ENCODE data around the gene ZNF573.
A peak's percentile ranks its signal among the peaks of the same experiment; 100 is the strongest.
"Not testable (repeated sequence)": the region's sequence is repeated elsewhere in the genome, so short reads cannot be mapped to it uniquely, and the experiment has no call there.

The ZNF573 gene

GRCh38 chr19:37779127-37780005 lies at the start of gene ZNF573:
Gene ZNF573 (minus strand): TSS chr19:37779586. CDS start chr19:37773729, 5,857 bp downstream.
- peak; percentile 87 to 95 for DNase-seq

DNA sequence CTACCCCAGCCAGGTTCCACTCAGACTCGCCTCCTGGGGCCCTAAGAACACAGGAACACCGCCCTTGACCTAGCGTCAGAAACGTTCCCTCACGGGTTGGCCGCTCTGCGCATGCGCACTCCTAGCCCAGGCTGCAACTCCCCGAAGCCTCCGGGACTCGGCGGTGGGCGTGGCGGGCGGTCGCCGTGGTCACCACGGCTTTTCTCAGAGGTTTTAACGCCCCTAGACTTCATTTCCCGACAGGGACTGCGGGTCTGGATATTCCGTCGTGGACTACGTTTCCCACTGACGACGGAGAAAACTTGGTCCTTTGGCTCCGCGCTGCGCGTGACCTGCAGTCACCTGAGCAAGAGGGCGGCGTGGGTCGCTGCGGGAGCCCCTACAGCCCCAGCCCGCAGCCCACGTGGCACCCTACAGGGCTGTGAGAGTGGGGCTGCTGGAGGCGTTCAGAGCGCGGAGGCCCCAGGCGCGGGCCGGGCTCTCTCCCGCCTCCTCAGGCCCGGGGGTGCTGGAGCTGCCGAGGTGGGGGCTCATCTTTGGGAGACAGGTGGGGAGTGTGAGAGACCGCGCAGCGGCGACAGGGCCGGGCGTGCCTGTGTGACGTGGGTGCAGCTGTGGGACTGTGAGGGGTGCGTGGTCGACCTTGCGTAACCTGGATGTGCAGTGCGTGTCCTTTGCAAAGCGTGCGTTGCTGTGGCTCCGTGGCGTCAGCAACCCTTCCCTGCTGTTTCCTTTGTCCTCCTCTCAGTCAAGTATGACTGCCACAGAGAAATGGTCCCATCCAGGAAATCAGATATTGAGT lies 38.0 kb upstream of the ZNF573 start:
- DNase-seq: peak; percentile 67 to 83

GRCh38 chr19:37815611-37816010 lies 36.2 kb upstream of the ZNF573 start:
- not testable (repeated sequence) for DNase-seq

DNA sequence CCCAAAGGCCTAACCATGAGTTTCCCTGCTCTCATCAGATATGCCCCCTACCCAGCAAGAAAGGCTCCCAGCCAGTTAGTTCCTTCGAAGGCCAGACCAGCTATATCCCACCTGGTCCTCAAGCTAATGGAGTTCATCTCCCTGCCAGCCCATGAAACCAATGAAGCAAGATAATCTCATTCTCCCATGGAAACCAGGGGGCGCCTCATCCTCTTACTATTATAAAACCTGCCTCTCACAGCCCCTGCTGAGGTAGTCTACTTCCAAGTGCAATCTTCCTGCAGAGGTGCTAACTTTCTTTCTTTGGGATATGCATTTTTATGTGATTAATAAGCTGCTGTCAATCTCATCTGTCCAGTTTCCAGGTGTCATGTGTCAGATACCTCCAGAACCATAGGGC lies 34.0 kb upstream of the ZNF573 start:
- DNase-seq: no peak

DNA sequence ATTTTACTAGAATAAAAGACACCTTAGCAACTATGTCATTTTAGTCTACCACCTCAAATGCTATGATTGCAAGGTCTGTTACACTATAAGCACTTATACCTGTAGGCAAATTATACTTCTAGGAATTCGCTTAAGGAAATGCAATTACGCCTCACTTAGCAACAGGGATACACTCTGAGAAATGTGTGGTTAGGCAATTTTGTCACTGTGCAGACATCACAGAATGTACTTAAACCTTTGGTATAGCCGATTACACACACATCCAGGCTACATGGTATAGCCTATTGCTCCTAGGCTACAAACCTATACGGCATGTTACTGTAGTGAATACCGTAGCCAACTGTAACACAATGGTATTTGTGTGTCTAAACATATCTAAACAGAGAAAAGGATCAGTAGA lies 30.0 kb upstream of the ZNF573 start:
- DNase-seq: no peak

DNA sequence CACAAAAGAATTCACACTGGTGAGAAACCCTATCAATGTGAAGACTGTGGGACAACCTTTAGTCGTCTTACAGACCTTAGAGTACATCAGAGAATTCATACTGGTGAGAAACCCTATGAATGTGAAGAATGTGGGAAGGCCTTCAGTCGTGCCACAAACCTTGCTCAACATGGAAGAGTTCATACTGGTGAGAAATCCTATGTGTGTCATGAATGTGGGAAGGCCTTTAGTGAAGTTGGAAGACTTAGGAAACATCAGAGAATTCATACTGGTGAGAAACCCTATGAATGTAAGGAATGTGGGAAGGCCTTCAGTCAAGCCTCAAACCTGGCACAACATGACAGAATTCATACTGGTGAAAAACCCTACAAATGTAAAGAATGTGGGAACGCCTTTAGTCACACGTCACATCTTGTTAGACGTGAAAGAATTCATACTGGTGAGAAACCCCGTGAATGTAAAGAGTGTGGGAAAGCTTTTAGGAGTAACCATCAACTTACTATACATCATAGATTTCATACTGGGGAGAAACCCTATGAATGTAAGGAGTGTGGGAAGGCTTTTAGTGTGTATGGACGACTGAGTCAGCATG lies 24.0 kb upstream of the ZNF573 start:
- DNase-seq: no peak

GRCh38 chr19:37790244-37790925 lies 11.0 kb upstream of the ZNF573 start:
- no peak for DNase-seq

DNA sequence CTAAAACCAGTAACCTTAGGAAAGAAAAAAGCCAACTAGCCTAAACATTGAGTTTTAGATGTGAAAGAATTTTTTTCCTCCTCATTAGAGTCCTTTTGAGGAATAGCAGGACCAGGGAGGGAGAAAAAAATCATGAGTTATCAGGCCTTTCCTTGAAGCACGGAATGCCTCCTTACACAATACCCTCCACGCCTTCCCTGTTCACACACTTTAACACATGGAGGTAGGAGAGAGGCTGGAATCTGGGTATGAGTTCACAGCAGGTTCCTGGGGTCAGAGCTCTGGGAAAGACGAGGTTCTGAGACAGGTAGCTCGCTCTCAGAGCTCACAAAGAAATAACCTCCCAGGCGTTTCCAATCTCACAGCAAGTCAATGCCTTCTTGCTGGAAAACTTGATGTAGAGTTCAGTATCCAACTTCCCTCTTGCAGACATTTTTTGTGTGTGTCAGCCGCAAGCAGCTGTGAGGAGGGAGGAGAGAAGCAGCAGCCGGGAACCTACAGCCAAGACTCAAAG lies 716 bp downstream of the ZNF573 start:
- peak in 1 of 2 experiments; percentile 37 for DNase-seq

DNA sequence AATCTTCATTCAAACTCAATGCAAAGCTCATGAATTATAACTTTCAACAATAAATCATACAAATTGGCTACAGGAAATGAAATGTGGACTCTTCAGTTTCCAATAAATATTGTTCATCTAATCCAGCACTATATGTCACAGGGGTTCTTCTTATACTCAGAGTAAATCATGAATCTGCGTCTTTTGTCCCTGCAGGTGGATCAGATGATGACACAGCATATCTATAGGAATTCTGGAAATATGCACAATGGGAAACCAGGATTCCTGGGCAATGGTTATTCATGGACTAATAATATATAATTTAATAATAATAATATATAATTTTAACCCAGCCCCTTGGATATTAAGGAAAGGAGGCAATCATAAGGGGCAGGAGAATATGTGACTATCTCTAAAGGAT lies 8.4 kb downstream of the ZNF573 start:
- DNase-seq: no peak

GRCh38 chr19:37763488-37763887 lies 15.9 kb downstream of the ZNF573 start:
- DNase-seq: no peak

DNA sequence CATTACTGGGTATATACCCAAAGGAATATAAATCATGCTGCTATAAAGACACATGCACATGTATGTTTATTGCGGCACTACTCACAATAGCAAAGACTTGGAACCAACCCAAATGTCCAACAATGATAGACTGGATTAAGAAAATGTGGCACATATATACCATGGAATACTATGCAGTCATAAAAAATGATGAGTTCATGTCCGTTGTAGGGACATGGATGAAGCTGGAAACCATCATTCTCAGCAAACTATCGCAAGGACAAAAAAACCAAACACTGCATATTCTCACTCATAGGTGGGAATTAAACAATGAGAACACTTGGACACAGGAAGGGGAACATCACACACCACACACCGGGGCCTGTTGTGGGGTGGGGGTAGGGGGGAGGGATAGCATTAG lies 21.7 kb downstream of the ZNF573 start:
- not testable (repeated sequence) for DNase-seq

DNA sequence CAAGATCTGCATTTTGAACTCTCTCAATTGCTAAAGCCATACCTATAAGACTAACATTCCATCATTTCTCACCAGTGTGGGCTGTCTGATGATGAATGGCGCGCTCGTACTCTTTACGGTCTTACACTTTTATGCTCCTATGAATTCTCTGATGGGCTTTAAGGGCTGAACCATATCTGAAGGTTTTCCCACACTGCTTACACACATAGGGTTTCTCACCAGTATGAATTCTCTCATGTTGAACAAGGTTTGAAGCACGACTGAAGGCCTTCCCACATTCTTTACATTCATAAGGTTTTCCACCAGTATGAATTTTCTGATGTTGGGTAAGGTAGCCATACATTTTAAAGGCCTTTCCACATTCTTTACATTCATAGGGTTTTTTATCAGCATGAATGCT lies 41.0 kb downstream of the ZNF573 start:
- no peak for DNase-seq

- DNase-seq: no peak
Measured at GRCh38 chr19:37725181-37725580, 54.2 kb downstream of the ZNF573 start.

- DNase-seq: no peak
Measured at GRCh38 chr19:37719927-37720265, 59.5 kb downstream of the ZNF573 start.

GRCh38 chr19:37719111-37719926 lies 60.1 kb downstream of the ZNF573 start, which contains the start of gene ZNF607:
Gene ZNF607 (minus strand): TSS chr19:37719761. CDS start chr19:37711618, 8,143 bp downstream.
- peak; percentile 96 to 97 for DNase-seq

DNA sequence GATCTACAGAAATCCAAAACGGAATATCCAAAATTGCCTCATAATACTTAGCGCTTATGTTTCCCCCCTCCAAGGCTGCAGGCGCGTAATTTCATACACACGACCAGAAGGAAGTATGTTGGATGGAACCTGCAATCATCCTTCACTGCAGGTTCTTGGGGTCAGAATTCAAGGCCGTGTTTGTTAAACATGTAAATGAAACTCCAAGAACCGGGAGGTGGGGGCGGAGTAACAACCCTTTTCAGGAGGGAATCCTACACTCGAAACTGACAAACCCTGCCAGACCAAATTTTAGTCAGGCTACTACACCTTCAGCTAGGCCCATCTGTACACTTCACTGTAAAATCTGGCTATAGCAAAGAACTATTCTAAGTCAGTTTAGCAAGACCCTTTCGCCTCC lies 61.1 kb downstream of the ZNF573 start:
- DNase-seq: peak in 1 of 2 experiments; percentile 14

DNA sequence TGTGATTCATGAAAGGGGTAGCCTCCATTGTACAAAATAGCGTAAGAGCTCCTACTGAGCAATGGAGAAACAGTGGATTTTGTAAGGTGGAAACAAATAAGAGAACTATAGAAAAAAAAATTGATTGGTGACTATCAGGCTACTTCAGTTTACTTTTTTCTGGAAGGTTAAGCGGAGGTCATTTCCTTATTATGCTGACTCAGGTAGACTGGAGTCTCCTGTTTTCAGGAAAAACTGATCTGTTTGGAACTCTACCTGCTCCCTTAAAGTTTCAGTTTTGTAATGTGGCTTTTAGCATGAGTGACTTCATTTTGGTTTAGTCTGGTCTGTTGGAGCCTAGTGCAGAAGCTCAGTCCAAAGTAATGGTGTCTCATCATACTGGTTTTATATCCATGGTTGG lies 63.2 kb downstream of the ZNF573 start:
- DNase-seq: no peak

DNA sequence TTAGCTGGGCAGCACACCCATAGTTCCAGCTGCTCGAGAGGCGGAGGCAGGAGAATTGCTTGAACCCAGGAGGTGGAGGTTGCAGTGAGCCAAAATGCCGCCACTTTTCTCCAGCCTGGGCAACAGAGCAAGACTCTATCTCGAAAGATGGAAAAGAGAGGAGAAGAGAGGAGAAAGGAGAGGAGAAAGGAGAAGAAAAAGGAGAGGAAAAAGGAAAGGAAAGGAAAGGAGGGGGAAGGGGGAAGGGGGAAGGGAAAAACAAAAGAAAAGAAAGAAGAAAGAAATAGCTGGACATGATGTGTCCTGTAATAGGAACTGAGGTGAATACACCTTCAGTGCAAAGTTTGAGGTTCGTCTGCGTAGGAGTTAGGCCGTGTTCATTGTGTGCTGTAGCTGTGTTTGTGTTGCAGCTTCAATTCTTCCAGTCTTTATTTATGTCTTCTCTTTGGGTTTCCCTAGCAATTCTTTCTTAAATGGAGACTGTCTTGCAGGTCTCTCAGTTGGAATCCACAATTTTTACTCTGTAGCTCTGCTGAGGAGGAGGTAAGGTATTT lies 73.3 kb downstream of the ZNF573 start:
- no peak for DNase-seq

DNA sequence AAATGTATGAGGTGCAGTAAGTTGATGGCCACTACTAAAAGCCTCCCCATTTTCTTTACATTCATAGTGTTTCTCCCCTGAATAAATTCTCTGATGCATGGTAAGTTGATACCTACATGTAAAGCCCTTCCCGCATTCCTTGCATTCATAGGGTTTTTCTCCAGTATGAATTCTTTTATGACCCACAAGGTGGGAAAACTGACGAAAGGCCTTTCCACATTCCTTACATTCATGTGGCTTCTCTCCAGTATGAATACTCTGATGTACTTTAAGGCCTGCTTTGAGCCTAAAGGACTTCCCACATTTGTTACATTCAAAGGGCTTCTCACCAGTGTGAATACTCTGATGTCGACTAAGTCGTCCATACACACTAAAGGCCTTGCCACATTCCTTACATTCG lies 80.3 kb downstream of the ZNF573 start:
- no peak for DNase-seq

DNA sequence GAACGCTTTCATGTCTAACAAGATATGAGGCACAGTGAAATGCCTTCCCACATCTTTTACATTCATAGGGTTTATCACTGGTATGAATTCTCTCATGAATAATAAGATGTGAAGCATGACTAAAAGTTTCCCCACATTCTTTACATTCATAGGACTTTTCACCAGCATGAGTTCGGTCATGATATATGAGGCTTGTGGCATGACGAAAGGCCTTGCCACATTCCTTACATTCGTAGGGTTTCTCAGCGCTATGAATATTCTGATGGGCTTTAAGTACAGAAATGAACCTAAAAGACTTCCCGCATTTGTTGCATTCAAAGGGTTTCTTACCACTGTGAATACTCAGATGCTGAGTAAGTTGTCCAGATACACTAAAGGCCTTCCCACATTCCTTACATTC lies 81.2 kb downstream of the ZNF573 start:
- DNase-seq: no peak

- no peak for DNase-seq
Measured at GRCh38 chr19:37695144-37695899, 84.1 kb downstream of the ZNF573 start.

Data from NCI-H524 (cell line).